GM18870 (cell line): ENCODE data around the gene TOM1L2.
"Not testable (repeated sequence)": the region's sequence is repeated elsewhere in the genome, so short reads cannot be mapped to it uniquely, and the experiment has no call there.

ENCODE experiments used
- ATAC-seq: cut with Tn5 transposase; IDR thresholded peaks from one replicate; pipeline ENCODE4 v1.9.1; 2021; ENCODE audit warnings: moderate library complexity; ENCODE audit not compliant: unreplicated experiment

TOM1L2 gene

GRCh38 chr17:17810895-17811248 is 161.3 kb downstream of the TOM1L2 start:
- ATAC-seq = no peak

GRCh38 chr17:17810084-17810894 is 161.9 kb downstream of the TOM1L2 start:
- no peak for ATAC-seq

GRCh38 chr17:17809531-17810083 is 162.6 kb downstream of the TOM1L2 start:
- ATAC-seq = no peak

- no peak for ATAC-seq
Measured at GRCh38 chr17:17808706-17809432, 163.3 kb downstream of the TOM1L2 start.

GRCh38 chr17:17808200-17808599 is 164.0 kb downstream of the TOM1L2 start:
- not testable (repeated sequence) for ATAC-seq

- no peak for ATAC-seq
Measured at GRCh38 chr17:17807440-17807839, 164.8 kb downstream of the TOM1L2 start.

GRCh38 chr17:17806611-17807274 is 165.5 kb downstream of the TOM1L2 start:
- ATAC-seq = no peak

- no peak for ATAC-seq
Measured at GRCh38 chr17:17806035-17806434, 166.2 kb downstream of the TOM1L2 start.

GRCh38 chr17:17805575-17805974 is 166.6 kb downstream of the TOM1L2 start:
- no peak for ATAC-seq

GRCh38 chr17:17804007-17804406 is 168.2 kb downstream of the TOM1L2 start:
- no peak for ATAC-seq

GRCh38 chr17:17801800-17802481 is 170.3 kb downstream of the TOM1L2 start:
- ATAC-seq = no peak

- no peak for ATAC-seq
Measured at GRCh38 chr17:17800504-17801021, 171.6 kb downstream of the TOM1L2 start.

GRCh38 chr17:17798573-17799255 is 173.5 kb downstream of the TOM1L2 start:
- ATAC-seq = no peak

- ATAC-seq = no peak
Measured at GRCh38 chr17:17798010-17798556, 174.1 kb downstream of the TOM1L2 start.

- ATAC-seq = no peak
Measured at GRCh38 chr17:17797119-17797809, 174.9 kb downstream of the TOM1L2 start.

GRCh38 chr17:17796787-17797061 is 175.5 kb downstream of the TOM1L2 start:
- ATAC-seq = no peak

- ATAC-seq = no peak
Measured at GRCh38 chr17:17795946-17796786, 176.0 kb downstream of the TOM1L2 start.

- ATAC-seq = no peak
Measured at GRCh38 chr17:17795296-17795695, 176.9 kb downstream of the TOM1L2 start.

GRCh38 chr17:17794382-17794781 is 177.8 kb downstream of the TOM1L2 start:
- no peak for ATAC-seq
